MM.1S (cell line): Measurements from ENCODE around the gene AGAP3.

Experiments
- EZH2 ChIP-seq: fragments of 300-600 bp; sonication (generic); optimal IDR thresholded peaks from 2 replicates; pipeline ENCODE3; 2017; ENCODE audit warnings: low read depth, mild to moderate bottlenecking, antibody characterized with exemption, low read length, mixed read lengths
- TF ChIP-seq, protein P1 (sequence below): fragments of 300-600 bp; sonication (generic); IDR thresholded peaks from 2 replicates; pipeline ENCODE4 v1.5.1; 2016; ENCODE audit warnings: antibody characterized with exemption, low read length, mixed read lengths

DNA sequence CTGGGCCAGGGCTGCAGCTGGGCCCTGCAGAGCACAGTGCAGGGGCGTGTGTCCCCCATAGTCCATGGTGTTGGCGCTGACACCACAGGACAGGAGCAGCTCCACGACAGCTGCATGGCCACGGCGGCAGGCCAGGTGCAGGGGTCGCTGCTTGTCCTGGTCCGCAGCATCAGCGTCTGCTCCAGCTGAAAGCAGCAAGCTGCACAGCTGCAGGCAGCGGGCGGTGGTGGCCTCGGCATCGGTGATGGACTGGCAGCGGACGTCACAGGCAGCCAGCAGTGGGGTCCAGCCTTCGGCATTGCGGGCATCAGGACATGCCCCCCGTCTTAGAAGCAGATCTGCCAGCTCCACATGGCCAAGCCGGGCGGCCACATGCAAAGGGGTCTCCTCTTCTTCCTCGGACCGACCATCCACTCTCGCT is 94.7 kb downstream of the AGAP3 start:
- TF ChIP-seq, protein P1, sequence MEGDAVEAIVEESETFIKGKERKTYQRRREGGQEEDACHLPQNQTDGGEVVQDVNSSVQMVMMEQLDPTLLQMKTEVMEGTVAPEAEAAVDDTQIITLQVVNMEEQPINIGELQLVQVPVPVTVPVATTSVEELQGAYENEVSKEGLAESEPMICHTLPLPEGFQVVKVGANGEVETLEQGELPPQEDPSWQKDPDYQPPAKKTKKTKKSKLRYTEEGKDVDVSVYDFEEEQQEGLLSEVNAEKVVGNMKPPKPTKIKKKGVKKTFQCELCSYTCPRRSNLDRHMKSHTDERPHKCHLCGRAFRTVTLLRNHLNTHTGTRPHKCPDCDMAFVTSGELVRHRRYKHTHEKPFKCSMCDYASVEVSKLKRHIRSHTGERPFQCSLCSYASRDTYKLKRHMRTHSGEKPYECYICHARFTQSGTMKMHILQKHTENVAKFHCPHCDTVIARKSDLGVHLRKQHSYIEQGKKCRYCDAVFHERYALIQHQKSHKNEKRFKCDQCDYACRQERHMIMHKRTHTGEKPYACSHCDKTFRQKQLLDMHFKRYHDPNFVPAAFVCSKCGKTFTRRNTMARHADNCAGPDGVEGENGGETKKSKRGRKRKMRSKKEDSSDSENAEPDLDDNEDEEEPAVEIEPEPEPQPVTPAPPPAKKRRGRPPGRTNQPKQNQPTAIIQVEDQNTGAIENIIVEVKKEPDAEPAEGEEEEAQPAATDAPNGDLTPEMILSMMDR = no peak
- TF ChIP-seq EZH2 = no peak
